GM11168 (cell line): ENCODE data around the gene CDH11.

Experiments used
- in situ Hi-C: fragments of 300-500 bp; cut with MboI; formaldehyde crosslinking; loops from one replicate; pipeline ENCODE4 v1.12.0; 2022; ENCODE audit warnings: low sequenced_read_pairs; ENCODE audit not compliant: unreplicated experiment

CDH11 gene

DNA sequence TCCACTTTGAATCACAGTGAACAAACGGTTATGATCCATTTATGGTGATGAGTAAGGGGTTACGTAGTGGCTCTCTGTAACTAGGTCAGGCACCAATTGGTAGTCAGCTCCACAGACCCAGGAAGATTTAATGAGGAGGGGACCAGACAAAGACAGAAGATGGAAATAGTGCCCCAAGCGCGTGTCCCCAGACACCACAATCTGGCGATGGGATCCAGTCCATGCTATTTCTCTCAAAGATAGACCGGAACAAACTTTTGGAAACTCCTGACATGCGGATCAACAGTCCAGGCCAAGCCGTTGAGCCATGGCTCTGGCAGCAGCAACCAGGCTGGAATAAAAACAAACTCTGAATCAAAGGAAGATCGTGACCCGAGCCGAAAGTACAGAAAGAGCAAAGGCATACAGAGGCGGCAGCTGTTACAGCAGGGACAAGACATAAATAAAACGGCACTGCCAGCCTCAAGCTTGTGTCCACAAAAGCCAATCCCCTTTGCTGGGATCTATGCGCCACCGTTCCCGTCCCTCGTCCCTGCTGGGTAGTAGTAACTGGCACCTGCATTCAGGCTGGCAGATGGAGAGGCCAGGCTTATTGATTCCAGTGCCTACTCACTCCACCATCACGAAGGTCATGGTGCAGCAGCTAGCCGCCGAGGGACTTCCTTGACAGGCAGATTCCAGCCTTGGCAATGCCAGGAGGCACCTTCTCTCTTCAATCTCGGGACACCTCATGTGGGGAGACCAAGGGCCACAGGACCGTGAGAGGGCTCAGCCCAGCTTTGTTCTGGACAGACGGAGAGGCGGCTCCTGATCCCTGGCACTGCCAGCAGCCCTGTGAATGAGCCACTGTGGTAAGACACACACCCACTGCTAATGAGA lies 50.2 kb downstream of the CDH11 start:
- in situ Hi-C loops: no loop called here

DNA sequence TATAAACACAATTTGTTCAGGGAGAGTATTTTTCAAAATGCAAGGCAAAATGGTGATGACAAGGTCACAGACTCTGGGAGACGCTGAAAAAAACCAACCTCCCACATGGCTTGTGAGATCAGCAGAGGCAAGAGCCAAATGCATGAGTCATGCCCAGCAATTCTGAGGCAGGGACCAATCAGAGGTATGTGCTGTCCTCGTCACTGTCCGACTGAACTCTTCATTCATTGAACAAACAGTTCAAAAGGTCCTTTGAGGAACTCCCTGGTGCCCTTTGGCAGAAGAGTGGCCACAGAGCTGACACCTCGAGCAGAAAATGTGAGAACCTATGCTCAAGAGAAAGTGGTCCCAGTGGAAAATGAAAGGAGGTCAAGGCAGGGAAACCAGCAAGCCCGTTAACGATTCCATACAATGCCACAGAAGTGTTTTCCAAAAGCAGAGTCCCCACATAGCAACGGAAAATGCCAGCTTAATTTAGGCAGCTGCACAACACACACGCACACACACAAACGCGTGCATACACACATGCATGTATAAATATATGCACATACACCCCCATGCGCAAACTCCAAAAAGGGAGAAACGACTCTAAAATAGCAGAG lies 50.9 kb downstream of the CDH11 start:
- in situ Hi-C loops: no loop called here

DNA sequence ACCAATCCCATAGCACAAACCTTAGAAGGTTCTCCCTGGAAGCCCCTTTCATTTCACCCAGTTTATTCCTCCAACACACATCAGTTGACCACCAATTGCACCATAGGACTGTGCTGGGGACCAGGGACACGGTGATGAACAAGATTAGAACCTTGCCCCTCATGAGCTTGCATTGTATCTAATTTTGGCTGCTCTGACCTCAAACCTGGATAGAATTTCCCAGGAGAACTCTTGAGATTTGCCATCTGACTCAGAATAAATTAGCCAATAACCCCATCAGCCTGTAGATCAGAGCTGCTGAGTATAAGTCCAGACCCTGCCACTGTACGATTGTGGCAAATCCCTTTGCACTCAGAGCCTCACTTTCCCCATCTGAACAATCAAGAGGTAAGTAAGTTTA lies 52.1 kb downstream of the CDH11 start:
- in situ Hi-C loops: no loop called here

DNA sequence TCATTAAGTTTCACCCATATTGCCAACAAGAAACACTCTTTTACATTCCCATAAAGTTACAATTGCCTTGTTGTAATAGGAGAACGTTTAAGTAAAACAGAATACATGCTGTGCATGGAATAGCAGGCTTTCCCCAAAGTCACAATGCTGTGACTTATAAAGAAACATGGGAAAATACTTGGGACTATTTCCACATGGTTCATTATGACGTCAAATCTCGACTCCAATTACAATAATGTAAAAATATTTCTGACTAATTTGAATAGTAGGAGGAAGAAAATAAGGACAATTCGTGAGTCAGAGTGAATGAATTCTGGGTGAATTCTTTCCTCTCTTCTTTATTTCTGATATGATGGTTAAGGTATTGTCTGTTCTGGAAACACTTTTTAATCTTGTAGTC lies 52.8 kb downstream of the CDH11 start:
- in situ Hi-C loops: no loop called here

DNA sequence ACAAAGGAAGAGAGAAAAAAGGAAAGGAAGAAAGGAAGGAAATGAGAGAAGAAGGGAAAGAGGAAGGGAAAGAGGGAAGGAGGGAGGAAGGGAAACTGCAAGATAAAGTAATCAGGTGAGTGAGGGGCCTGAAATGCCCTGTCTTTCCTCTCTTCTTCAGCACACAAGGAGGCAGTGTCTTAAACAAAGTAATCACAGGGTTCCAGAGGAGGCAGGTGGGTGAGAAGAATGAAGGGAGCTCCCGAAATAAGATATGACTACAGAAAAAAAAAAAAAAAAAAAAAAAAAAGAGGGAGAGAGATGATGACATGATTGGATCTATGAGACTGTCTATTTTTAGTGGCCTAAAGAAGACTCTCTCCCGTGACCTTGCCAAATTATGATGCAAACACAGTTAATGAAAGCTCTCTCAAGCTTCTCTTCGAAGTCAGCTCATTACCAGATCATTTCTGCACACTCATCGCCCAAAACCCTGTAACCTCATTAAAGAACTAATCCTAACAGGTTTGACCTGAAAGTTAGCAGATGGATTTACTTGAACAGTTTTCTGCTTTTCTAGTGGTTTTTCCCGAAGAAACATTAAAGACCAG lies 53.6 kb downstream of the CDH11 start:
- in situ Hi-C loops: no loop called here

DNA sequence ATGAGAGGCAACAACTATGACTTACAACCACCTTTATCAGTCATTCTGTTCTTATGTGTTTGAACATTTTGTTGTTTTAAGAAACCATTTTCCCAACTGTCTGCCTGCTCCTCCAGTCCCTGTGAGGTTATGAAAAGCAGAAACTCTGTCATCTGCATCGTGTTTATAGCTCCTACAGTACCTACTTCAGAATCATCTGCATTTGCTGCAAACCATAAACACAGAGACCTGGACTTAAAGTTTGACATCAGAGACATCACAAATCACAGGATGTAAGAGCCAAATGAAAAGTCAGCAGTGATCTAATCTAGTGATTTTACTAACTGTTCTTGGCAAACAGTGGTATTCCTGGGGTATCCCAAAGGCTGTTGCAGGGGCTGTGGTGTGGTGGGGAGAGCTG lies 55.2 kb downstream of the CDH11 start:
- in situ Hi-C loops: no loop called here

DNA sequence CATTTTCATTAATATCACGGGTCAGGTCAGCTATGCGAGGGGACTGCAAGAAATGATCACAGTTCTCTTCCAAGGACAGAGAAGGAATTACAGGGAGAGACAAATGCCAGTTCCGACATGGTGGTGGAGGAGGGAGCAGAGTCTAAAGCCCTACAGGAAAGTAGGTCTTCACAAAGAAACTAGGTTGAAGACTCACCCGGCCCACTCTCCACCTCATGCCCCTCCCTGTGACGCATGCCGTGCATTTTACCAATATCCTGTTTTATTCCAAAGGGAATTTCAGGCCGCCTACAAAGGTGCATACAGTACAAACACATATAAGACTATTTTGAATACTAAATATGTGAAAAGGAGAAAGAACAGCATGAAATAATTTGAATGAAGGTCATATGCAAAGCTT lies 56.8 kb downstream of the CDH11 start:
- in situ Hi-C loops: no loop called here

DNA sequence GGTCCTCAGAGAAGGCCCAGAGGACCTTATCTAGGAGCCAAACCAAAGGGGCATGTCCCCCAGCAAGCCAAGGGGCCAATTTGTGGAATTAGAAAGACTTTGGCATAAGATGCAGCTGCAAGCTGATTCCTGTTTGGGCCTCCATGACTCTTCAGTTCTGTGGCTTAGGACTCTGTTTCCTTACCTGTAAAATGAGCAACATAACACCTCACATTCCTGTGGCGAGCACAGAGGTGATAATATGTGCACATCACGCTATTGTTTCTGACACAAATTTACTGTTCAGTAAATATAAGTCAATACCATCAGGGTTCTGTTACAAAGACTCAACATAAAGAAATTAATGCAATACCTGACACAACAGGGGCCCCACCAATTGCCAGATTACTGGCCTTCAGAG lies 57.7 kb downstream of the CDH11 start:
- in situ Hi-C loops: no loop called here

DNA sequence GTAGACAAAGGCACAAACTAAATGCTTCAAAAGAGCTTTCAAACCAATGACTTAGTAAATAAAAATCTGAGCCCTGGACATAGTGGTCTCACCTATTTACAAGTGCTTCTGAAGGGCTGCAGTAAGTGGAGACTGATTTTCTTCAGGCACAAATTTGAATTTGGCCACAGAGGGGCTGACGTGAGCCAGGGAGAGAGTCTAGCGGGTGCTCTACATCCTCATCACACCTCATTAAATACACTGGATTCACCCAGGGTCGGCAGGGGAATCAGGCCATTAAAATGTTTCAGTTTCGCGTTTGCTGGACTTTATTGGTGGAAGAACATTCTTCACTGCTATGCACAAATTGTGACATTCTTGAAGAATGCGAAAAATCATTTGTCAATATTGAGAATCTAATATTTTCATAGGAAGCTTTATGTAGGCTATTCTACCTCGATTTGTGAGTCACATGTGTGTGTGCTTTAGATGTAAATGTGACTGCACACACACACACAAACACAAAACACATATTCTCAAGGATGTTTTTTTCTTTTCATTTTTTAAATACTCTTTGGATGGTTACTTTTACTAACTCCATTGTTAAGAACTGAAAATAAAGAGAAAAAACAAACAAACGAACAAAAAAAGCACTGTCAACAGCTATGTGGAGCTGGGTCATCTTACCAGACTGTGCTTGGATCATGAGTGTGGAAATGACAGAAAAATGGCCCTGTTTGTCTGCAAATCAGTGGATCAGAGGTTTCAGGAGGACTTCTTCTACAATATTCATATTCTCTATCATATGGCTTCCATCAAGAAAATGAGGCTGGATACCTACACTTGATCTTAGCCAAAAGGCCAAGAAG lies 58.9 kb downstream of the CDH11 start:
- in situ Hi-C loops: no loop called here

DNA sequence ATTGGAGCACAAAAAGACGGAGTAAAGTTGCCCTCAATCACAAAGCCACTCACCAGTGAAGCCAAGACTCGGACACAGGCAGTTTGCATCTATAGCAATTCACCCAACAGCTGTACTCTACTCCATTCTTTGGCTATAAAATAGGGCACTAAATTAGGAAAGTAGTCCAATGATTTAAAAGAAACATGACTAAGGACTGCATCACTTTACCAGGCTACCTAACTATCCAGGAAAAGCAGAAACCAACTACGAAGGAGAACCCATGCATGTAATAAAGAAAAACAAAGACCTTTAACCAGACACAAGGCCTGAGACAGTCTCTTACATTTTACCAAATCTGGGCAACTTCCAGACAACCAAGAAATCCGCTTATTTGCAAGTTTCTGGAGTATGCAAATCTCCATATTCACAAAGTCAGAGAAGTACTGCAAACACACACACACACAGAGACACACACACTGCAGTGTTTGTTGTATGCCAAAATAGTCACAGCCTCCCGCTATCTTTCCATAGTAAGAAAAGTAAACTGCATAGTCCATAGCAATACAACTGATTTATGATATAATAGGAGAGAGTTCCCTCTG lies 59.8 kb downstream of the CDH11 start:
- in situ Hi-C loops: no loop called here

DNA sequence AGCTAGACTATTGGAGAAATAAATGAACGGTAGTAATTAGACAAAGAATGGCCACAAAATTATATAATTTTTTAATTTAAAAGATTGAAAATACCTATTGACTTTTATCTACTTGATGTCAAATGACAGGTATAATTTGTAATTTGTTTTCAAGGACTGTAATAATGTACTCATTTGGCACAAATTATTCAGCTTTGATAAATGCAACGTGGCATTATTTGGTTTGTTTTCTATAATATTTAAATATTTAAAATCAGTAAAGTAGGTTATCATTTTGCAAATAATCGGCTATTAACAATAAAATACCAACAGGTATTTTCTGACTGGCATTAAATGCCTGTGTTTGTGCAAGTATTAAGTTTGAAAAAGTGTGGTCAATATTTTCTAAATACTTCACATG lies 60.6 kb downstream of the CDH11 start:
- in situ Hi-C loops: no loop called here

DNA sequence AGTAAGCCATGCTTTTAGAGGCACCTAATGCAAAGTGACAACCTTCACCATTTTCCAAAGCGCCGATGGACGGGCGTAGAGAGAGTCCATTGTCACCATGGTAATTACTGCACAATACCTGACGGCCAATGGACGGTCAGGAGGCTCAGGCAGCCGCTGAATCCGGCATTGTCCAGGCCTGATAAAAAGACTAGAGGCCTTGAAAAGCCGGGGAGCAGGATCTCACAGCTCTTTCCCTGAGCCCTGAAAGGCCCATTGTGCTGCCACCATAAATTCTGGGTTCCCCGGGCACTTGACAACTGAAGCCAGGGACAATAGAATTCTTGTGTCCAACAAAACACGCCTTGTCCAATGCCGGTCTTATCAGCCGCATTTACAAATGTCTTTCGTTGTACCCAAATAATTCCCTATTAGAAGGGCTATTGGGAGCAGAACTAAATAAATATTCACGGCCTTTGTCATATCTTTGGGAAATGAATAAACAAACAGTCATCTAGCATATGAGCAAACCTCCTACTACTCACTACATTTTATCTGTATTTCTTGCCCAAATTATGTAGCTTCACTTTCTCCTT lies 62.4 kb downstream of the CDH11 start:
- in situ Hi-C loops: no loop called here

DNA sequence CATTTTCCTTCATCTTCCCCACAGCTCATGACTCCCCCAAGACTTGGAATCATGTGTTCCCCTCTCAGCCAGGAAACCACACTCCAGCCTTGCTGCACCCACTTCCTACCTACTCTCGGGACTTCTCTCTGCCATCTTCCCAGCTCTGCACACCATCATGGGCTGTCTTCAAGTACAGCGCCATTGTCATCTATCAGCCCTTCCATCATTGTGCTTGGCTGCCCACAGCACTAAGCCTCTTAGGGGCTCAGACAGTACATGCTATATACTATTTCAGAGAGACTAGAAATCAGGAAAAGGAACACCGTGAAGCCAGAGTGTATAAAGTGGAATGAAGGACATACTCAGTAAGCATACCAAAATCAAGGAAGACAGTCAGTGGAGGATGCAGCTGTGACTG lies 64.7 kb downstream of the CDH11 start:
- in situ Hi-C loops: no loop called here

DNA sequence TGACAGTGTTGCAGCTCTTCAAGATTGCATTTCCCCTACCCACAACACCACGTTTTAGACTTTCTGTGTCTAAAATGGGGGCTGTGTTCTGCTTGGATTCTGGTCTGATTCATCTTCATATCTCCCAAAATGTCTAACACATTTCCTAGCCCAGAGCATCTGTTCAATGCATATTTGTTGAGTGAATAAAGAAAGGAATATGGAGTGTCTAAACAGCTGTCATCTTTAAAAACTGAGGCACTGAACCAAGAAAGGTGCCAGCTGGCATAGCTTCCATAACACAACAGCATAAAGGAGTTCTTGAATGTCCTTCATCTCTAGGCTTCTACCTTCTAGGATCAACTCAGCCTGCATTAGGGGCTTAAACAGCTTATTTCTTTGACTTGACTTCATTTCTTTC lies 67.4 kb downstream of the CDH11 start:
- in situ Hi-C loops: no loop called here

DNA sequence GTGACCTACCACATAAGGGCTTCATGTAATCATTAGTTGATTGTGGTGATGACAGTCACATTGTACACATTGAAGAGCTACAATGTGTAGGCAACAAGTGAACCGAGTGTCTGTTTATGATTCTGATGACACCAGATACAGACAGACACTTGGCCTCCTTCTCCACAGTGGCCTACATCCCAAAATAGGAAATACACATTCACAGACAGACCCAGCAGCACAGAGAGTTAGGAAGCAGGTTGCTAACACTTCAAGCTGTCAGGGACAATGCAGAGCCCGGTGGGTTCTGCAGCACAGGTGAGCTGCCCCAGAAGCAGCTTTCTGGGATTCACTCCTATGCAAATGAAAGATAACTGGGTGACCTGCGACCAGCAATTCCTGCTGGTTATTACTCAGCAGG lies 72.2 kb downstream of the CDH11 start:
- in situ Hi-C loops: no loop called here

DNA sequence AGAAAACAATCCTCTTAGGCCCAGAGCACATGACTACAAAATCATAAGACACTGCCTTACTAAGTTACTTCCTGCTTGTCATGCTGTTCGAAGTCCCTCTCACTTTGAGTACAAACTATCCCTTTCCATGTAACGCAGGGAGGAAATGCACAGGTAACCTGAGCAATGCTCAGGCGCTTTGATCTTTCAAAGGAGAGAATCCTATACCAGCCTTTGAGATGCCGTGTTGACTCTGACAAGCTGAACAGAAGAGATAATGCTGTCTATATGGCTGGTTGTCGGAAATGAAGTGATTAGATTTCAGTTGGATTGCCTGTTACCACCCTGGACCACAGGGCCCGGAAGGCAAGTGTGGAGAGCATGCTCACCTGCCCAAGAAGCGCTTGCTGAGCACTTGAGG lies 75.9 kb downstream of the CDH11 start:
- in situ Hi-C loops: no loop called here

DNA sequence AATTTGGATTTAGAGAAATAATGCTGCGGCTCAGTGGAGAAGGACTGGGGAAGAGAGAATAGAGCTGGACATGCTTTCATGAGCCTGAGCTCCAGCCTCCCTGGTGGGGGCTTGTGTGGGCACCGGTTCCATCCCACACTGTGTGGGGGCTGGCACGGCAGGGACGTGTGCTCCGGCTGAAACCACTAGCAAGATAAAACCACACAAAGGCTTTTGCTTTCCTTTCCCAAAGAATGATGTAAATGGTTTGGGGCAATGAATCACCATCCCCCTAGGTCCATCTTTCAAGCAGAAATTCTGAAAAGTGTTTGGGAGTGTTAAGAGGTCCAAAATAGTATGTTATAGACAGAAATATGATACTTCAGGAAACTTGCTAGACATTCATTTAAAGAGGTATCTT lies 77.0 kb downstream of the CDH11 start:
- in situ Hi-C loops: no loop called here

DNA sequence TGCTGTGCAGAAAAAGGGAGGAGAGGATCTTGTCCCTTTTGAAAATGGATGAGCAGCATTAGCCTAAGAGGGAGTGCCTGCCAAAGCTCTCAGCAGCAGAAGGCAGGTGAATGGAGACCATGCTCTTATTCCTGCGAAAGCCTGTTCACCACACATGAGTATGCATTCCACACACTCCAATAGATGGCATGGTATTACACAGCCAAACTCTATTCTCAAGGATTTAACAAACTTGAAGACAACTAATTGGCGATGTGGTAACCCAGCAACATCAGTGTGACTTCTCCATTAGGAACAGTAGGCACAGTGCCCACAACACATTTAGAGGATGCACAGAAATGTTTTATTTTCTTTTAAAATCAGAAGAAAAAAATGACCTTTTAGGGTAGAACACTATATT lies 77.8 kb downstream of the CDH11 start:
- in situ Hi-C loops: no loop called here

DNA sequence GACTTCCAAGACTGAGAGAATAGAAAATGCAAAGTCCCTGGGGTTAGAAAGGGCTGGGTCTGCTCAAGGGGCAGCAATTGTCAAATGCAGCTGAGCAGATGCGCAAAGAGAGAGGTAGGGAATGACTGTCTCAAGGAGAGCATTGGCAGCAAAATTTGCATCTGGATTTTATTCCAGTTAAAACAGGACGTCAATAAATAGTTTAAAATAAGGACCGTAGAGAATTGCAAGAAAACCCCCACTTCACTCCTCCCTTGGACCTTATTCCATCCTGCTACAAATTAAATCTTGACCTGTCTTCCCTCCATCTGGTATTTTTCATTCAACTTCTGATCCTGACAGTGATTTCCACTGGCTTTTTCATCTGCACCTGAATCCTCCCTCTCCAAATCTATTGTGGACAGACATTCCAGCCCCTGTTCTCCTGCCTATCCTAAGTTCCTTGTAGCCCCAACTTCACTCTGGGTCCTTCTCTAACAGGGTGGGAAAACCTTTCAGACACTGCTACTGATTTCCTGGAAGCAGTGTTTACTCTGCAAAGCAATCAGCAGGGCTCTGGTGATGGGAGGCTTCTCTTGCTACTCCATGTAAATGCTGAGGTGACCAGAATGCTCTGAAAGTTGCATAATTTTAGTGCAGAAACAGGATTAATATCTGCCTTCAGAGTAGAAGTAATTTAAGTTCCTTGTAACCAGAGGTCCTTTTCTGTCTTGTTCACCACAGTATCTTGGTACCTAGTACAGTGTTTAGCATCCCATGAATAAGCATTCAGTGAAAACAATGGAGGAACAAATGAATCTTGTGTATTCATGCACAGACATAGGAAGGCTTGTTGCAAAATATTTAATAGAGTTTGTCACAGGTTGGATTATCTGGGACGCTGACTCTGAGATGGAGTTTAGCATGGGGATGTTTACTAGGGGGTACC lies 79.2 kb downstream of the CDH11 start:
- in situ Hi-C loops: no loop called here
